Activated naive CD8-positive, alpha-beta T cell treated with anti-CD3 and anti-CD28 coated beads for 36 hours (primary cell): ENCODE results near the gene LMX1B. TPM values are rescaled to one million over a fixed set of nuclear protein-coding genes. Genes with fewer than 3 reads are reported as not detected.

Experiments used
- DNase-seq: peaks from one replicate; pipeline ENCODE4 v3.0.0; 2021
- H3K27ac Mint-ChIP-seq: one replicate; pipeline ENCODE4 v1.8.0; 2022; ENCODE audit warnings: mild to moderate bottlenecking, moderate library complexity, mixed read lengths
- H3K27me3 Mint-ChIP-seq: one replicate; pipeline ENCODE4 v1.8.0; 2022; ENCODE audit warnings: mild to moderate bottlenecking, mixed read lengths
- H3K36me3 Mint-ChIP-seq: one replicate; pipeline ENCODE4 v1.8.0; 2021; ENCODE audit warnings: mild to moderate bottlenecking, mixed read lengths
- H3K4me1 Mint-ChIP-seq: one replicate; pipeline ENCODE4 v1.8.0; 2021; ENCODE audit warnings: mixed read lengths
- H3K4me3 Mint-ChIP-seq: one replicate; pipeline ENCODE4 v1.8.0; 2022; ENCODE audit warnings: mild to moderate bottlenecking, moderate library complexity, mixed read lengths
- H3K9me3 Mint-ChIP-seq: one replicate; pipeline ENCODE4 v1.8.0; 2022; ENCODE audit warnings: mixed read lengths
- total RNA-seq, 2 experiments: library from RNA; stranded (reverse); gene quantifications; one replicate each; pipeline ENCODE4 v1.2.3, GENCODE V29; 2021

Gene LMX1B
- total RNA-seq, 2 experiments from 2014 or later, result not detected

DNA sequence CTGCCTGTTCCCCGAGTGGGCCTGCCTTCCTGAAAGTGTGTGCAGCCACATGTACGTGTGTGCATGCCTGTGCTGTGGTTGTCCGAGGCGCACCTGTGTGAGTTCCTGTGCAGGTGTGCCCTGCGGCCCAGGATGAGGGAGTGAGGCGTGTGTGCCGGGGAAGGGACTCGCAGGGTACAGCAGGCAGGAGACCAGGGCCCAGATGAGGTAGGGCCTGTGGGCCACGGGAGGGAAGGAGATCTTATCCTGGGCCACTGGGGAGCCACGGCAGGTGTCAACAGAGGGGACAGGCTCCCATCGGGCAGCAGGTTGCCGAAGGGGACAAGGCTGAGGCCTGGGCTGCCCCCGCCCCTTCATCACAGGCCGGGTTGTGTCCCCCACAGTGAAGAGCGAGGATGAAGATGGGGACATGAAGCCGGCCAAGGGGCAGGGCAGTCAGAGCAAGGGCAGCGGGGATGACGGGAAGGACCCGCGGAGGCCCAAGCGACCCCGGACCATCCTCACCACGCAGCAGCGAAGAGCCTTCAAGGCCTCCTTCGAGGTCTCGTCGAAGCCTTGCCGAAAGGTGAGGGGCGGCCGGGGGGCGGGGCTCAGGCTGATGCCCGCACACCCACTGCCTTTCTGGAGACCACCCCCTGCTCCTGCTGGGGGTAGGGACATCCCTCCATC is 79.2 kb downstream of the LMX1B start:
- no peaks in the 10 kb centered on the region for H3K36me3 Mint-ChIP-seq
- no peaks in the 10 kb centered on the region for H3K4me1 Mint-ChIP-seq
- no peak overlapping the region for H3K4me3 Mint-ChIP-seq
- peaks cover 19% of the 10 kb centered on the region for H3K27me3 Mint-ChIP-seq
- no peaks in the 10 kb centered on the region for H3K9me3 Mint-ChIP-seq
- no peak for DNase-seq
- H3K27ac Mint-ChIP-seq, result no peak overlapping the region

DNA sequence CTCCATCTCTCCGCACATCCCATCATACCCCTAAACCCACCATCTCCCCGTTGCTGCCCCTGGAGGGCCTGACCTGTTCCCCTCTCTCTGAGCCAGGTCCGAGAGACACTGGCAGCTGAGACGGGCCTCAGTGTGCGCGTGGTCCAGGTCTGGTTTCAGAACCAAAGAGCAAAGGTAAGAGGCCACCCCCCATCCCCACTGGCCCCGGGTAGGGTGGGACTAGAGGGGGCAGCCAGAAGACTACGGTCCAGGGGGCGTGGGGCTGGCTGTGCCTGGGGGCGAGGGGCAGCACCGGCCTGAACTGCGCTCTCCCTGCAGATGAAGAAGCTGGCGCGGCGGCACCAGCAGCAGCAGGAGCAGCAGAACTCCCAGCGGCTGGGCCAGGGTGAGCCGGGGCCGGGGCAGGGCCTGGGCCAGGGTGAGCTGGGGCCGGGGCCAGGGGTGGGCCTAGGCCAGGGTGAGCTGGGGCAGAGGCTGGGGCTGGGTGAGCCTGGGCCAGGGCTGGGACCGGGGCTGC is 79.8 kb downstream of the LMX1B start:
- no peaks in the 10 kb centered on the region for H3K9me3 Mint-ChIP-seq
- H3K4me1 Mint-ChIP-seq, result no peaks in the 10 kb centered on the region
- no peak overlapping the region for H3K27ac Mint-ChIP-seq
- no peaks in the 10 kb centered on the region for H3K36me3 Mint-ChIP-seq
- H3K27me3 Mint-ChIP-seq, result peaks cover 19% of the 10 kb centered on the region
- H3K4me3 Mint-ChIP-seq, result no peak overlapping the region
- no peak for DNase-seq

DNA sequence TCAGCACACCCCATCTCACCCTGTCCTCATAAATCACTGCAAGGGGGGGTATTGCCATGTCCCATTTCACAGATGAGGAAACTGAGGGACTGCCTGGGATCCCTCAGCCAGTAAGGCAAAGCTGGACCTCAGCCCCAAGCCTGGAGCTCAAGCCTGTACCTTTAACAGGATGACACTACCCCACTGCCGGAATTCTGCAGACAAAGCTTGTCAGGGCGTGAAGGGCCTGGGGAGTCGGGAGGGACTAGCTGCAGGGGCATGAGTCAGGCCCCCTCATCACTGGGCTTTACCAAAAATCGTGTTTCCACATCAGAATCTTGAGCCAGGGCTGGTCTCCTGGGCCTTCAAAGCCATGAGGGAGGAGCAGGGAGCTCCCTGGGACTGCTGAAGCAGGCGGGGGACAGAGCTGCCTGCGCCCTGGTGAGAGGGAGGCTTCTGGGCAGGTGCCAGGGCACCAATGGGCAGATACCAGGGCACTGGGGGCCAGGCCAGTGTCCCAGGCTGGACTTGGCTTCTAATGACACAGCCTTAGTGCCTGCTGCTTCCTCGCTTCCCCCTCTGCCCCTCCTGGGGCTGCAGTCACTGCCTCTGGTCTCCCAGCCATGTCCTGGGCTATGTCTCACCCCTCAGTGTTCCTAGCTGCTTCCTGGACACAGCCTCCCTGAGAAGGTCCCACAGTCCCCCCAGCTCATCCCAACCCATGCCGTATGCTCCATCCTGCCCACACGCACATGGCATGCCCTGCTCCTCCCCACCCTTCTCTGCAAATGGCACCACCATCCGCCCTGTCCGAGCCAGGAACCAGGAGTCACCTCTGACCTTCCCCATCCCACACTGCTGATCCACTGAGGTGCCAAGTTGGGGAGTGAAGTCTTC is 80.7 kb downstream of the LMX1B start:
- H3K9me3 Mint-ChIP-seq, result no peaks in the 10 kb centered on the region
- no peak overlapping the region for H3K4me3 Mint-ChIP-seq
- peaks cover 11% of the 10 kb centered on the region for H3K27me3 Mint-ChIP-seq
- H3K27ac Mint-ChIP-seq, result no peak overlapping the region
- no peaks in the 10 kb centered on the region for H3K36me3 Mint-ChIP-seq
- no peaks in the 10 kb centered on the region for H3K4me1 Mint-ChIP-seq
- no peak for DNase-seq

DNA sequence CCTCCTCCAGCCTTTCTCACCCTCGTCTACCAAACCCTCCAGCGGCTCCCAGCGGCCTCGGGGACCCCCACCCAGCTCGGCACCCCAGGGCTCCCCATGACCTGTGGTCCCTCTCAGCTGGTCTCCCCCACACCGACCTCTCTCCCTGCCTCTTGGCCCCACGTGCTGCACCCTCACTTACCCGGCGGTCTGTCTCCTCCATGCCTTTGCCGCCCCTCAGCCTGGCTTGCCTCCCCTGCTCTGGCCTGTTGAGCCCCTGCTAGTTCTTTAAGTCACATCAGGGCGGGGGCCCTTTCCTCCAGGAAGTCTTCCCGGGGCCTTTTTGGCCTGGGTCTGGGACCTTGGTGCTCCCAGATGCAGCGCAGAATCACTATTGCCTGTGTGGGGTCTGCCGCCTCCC is 81.5 kb downstream of the LMX1B start:
- no peak overlapping the region for H3K27ac Mint-ChIP-seq
- no peak overlapping the region for H3K4me3 Mint-ChIP-seq
- peaks cover 6% of the 10 kb centered on the region for H3K27me3 Mint-ChIP-seq
- H3K36me3 Mint-ChIP-seq, result no peaks in the 10 kb centered on the region
- H3K9me3 Mint-ChIP-seq, result no peaks in the 10 kb centered on the region
- DNase-seq, result no peak
- no peaks in the 10 kb centered on the region for H3K4me1 Mint-ChIP-seq

DNA sequence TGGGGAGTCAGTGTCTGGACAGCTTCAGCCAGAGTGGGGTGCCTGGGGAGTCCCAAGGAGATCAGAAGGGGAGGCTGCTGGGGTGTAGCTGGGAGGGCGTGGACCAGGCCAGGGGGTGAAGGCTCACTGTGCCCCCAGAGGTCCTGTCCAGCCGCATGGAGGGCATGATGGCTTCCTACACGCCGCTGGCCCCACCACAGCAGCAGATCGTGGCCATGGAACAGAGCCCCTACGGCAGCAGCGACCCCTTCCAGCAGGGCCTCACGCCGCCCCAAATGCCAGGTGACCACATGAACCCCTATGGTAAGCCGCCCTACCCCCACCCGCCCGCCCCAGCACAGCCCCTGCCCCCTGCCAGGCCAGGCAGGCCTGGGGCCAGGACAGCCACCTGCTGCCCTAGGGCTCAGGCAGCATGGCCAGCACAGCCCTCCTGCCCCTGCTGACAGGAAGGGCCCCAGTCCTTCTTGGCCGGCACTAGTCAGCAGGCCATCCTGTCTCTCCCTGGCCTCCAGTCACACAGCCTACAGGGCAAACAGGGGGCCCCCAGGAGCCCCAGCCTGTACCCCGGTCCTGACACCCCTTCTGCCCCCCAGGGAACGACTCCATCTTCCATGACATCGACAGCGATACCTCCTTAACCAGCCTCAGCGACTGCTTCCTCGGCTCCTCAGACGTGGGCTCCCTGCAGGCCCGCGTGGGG is 82.1 kb downstream of the LMX1B start:
- Mint-ChIP-seq H3K4me1 (no peaks in the 10 kb centered on the region), H3K9me3 (no peaks in the 10 kb centered on the region), H3K4me3 (no peak overlapping the region), H3K36me3 (no peaks in the 10 kb centered on the region), H3K27ac (no peak overlapping the region), H3K27me3 (peaks cover 3% of the 10 kb centered on the region)
- DNase-seq, result no peak

DNA sequence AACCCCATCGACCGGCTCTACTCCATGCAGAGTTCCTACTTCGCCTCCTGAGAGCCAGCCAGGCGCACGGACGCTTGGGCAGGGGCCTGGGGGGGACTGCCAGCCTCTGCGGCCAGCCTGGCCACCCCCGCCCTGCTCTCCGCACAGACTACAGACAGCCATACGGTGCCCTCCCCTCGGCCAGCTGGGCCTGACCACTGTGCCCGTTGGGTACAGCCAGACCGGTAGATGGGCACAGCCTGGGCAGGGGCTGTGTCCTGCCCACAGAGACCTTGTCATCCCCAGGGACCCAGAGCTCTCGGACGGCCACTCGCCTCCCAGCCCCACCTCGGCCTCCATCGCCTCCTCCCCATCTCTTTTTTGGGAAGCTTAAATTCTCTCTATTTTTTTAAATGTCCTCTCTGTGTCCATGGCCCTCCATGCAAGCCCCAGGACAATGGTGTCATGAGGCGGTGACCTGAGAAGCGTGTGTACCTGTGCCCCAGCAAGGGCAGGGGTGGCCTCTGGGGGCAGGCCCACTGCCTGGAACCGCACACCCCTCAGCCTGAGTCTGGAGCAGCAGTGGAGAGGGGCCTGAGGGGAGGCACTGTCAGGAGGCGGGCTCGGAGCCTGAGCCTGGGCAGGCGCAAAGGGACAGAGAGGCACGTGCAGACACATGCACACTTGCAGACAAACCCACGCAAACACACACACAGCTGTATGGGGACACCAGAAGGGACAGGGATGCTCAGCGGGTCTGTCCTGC is 82.8 kb downstream of the LMX1B start:
- Mint-ChIP-seq H3K4me3 (no peak overlapping the region), H3K9me3 (no peaks in the 10 kb centered on the region), H3K36me3 (no peaks in the 10 kb centered on the region), H3K27me3 (peaks cover 6% of the 10 kb centered on the region), H3K4me1 (no peaks in the 10 kb centered on the region), H3K27ac (no peak overlapping the region)
- DNase-seq, result no peak

DNA sequence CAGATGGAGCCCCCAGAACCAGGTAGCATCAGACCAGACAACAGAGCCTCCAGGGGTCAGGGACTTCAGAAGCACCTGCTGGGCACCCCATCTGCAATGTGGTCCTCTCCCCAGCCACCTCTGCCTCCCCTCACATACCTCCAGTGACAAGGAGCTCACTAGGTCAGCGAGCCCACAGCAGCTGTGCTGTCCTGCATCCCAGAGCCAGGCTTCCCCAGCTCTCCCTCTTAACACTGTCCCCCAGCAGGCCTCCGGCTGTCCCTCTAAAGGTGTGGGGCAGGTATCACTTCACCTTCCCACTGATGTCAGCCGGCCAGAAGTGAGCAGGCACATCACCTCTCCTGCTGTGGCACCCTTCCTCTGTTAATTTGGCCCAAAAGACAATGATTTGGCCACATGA is 83.6 kb downstream of the LMX1B start:
- H3K27me3 Mint-ChIP-seq, result peaks cover 8% of the 10 kb centered on the region
- no peak for DNase-seq
- no peaks in the 10 kb centered on the region for H3K4me1 Mint-ChIP-seq
- no peak overlapping the region for H3K27ac Mint-ChIP-seq
- H3K4me3 Mint-ChIP-seq, result no peak overlapping the region
- H3K9me3 Mint-ChIP-seq, result no peaks in the 10 kb centered on the region
- H3K36me3 Mint-ChIP-seq, result no peaks in the 10 kb centered on the region

DNA sequence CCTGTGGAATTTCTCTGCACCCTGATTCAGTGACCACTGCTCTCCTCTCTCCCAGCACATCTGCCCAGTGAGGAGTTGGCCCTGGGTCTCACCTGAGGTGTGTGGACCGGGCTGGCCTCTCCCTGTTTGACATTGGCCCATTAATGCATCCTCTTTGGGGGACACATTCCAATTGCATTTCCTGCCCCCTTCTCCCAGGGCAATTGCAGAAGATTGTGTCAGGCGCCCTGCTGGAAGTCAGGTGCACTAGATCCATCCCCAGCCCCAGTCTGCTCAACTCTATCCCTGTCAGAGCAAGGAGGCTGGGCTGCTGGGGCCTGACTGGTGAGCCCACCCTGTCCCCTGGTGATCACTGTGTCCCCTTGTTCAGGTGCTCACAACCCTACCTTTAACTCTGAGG is 84.5 kb downstream of the LMX1B start:
- no peaks in the 10 kb centered on the region for H3K36me3 Mint-ChIP-seq
- no peaks in the 10 kb centered on the region for H3K4me1 Mint-ChIP-seq
- H3K27me3 Mint-ChIP-seq, result peaks cover 14% of the 10 kb centered on the region
- H3K27ac Mint-ChIP-seq, result no peak overlapping the region
- no peak overlapping the region for H3K4me3 Mint-ChIP-seq
- H3K9me3 Mint-ChIP-seq, result no peaks in the 10 kb centered on the region
- no peak for DNase-seq

DNA sequence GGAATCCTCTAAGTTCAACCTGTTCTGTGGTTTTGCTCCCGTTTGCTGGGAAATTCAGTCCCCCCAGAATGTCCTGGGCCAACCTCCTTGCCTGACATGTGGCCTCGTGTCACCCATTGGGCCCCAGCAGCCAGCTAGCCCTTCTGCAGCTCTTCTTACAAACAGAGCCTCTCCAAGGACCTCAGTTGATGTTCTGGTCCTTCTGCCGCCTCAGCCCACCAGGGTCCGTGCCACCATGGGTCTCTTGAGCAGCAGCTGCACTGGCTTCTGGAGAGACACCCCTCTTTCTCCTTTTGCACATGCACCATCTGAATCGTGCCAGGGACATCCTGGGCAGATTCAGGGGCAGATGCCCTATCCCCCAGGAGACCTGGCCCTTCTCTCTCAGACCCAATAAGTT is 85.0 kb downstream of the LMX1B start:
- H3K36me3 Mint-ChIP-seq, result no peaks in the 10 kb centered on the region
- H3K9me3 Mint-ChIP-seq, result no peaks in the 10 kb centered on the region
- peaks cover 19% of the 10 kb centered on the region for H3K27me3 Mint-ChIP-seq
- no peak overlapping the region for H3K4me3 Mint-ChIP-seq
- no peak for DNase-seq
- no peak overlapping the region for H3K27ac Mint-ChIP-seq
- H3K4me1 Mint-ChIP-seq, result no peaks in the 10 kb centered on the region

DNA sequence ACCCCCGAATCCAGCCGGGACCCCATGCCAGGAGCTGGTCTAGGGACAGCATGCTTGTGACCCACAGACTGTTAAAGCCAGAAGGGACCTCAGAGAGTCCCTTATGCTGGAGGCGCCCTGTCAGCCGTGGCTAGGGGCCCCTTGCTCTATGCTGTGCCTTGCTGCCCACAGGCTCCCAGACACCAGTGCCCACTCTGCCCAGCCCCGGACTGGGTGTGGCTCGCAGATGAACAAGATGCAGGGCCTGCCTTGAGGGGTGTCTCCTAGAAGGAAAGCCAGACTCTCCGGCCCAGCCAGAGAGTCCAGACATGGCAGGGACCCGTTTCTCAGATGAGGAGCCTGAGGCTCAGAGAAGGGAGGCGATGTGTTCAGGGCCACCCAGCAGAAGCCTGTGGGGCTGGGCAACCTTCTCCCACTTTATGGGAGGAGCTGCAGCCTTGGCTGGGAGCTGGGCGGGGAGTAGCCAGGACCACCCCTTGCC is 85.7 kb downstream of the LMX1B start:
- Mint-ChIP-seq H3K9me3 (no peaks in the 10 kb centered on the region), H3K36me3 (no peaks in the 10 kb centered on the region), H3K27me3 (peaks cover 26% of the 10 kb centered on the region), H3K27ac (no peak overlapping the region), H3K4me3 (no peak overlapping the region), H3K4me1 (peaks cover 3% of the 10 kb centered on the region)
- DNase-seq, result no peak

DNA sequence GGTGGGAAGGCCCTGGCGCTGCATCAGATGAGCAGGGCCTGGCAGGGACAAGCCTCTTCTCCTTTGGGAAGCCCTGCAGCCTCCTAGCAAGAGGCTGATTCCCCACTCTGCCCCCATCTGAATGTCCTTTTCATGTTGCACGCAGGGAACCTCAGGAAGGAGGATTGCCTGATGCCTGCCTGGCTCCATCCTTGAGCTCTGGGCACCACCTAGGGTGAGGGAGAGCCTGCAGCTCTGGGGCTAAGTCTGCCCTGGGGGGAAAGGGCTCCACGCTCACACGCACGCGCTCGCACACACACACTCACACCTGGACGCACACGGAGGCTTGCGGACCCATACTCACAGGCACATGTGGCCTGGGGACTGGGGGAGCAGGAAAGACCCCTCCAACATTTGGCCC is 86.6 kb downstream of the LMX1B start:
- Mint-ChIP-seq H3K9me3 (no peaks in the 10 kb centered on the region), H3K27ac (no peak overlapping the region), H3K36me3 (no peaks in the 10 kb centered on the region), H3K4me3 (no peak overlapping the region), H3K27me3 (peaks cover 30% of the 10 kb centered on the region), H3K4me1 (peaks cover 10% of the 10 kb centered on the region)
- DNase-seq, result no peak

DNA sequence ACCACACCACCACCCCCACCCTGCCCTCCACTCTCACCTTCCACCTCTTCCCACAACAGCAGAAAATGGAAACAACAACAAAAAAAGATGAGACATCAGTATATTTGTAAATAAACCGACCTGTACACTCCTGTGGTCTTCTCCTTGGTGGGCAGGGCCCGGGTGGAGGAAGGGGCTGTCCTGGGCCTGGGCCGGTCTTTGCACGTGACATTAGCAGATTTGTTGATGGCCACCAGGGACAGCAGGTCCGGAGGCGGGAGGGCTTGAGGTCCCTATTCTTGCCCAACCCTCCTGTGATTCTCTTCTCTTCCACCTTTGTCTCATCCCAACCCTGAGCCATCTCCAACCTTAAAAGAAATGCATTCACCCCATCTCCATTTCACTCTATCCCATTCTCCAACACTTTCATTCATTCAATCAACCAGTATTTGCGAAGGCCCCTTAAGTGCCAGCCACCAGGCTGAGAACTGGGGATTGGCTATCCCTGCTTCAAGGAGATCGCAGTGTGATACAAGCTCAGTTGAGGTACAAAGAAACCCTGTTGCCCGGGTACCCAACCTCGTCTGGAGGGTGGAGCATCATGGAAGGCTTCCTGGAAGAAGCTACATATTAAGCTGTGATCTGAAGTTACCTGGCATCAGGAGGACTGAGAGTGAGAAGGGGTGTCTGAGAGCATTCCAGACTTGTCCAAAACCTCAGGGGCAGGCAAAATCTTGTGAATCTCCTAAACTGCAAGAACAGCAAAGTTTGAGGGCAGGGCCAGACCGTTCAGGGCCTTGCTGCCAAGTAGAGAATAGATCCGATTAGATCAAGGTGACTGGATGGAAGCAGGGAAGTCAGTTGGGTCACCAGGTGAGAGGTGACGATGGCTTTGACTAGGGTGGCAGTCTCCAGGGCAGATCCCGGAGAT is 87.4 kb downstream of the LMX1B start:
- Mint-ChIP-seq H3K4me1 (peaks cover 13% of the 10 kb centered on the region), H3K36me3 (no peaks in the 10 kb centered on the region), H3K4me3 (no peak overlapping the region), H3K9me3 (no peaks in the 10 kb centered on the region), H3K27me3 (peaks cover 30% of the 10 kb centered on the region), H3K27ac (no peak overlapping the region)
- no peak for DNase-seq

DNA sequence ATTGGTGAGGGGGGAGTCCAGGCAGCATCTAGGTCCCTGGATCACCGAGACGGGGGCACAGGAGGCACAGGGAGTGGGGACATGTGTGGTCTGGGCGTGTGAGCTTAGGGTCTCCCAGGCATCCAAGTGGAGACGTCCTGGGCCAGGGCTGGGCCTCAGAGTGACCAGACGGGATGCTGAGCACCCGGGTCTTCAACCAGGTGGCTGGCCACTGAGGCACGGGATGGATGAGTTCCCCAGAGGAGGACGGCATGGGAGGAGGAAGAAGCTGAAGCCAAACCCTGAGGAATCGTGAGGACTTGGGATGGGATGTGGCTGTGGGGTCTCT is 88.0 kb downstream of the LMX1B start:
- peaks cover 17% of the 10 kb centered on the region for H3K4me1 Mint-ChIP-seq
- DNase-seq, result no peak
- peaks cover 30% of the 10 kb centered on the region for H3K27me3 Mint-ChIP-seq

More for the DNA sequence above, 88.0 kb downstream of the LMX1B start:
- Mint-ChIP-seq H3K36me3 (no peaks in the 10 kb centered on the region), H3K27ac (no peak overlapping the region), H3K9me3 (no peaks in the 10 kb centered on the region), H3K4me3 (no peak overlapping the region)
